HEK293 (cell line): ENCODE data around the gene HTN3.

Source experiments
- CTCF ChIA-PET: fragments of 350-600 bp; formaldehyde crosslinking; extraction: SDS; loops from one replicate; lab custom pipeline; 2021; ENCODE audit warnings: antibody characterized with exemption; lab: Yijun Ruan, JAX
- POLR2A ChIA-PET: fragments of 300-600 bp; formaldehyde crosslinking; extraction: SDS; loops from one replicate; lab custom pipeline; 2020; ENCODE audit warnings: antibody characterized with exemption, inconsistent platforms; lab: Yijun Ruan, JAX
- H3K27ac ChIP-seq: fragments of 200-500 bp; sonication (Bioruptor generic); 2 replicates; pipeline ENCODE4 v1.5.1; 2014; ENCODE audit warnings: low read depth, low read length, control low read depth, inconsistent platforms; ENCODE audit errors: extremely low read depth
- H3K36me3 ChIP-seq, 2 experiments: fragments of 200-500 bp in 1 of 2; sonication (Bioruptor generic) in 1 of 2; 1 replicate in 1 of 2; 2 replicates in 1 of 2; pipeline ENCODE4 v1.5.1; 2014 to 2017; ENCODE audit warnings: inconsistent platforms in 2 of 2, low read length in 2 of 2; ENCODE audit not compliant: control insufficient read depth in 2 of 2, insufficient read depth in 1 of 2
- H3K4me1 ChIP-seq: fragments of 200-500 bp; sonication (Bioruptor generic); 2 replicates; pipeline ENCODE4 v1.5.1; 2014; ENCODE audit warnings: mild to moderate bottlenecking, low read length, inconsistent platforms; ENCODE audit not compliant: control insufficient read depth, insufficient read depth
- H3K4me3 ChIP-seq: 2 replicates; pipeline ENCODE4 v1.5.1; 2011; ENCODE audit warnings: low read depth, mild to moderate bottlenecking, control low read depth, low read length, moderate library complexity
- H3K9me3 ChIP-seq: fragments of 200-500 bp; sonication (Bioruptor generic); 2 replicates; pipeline ENCODE4 v1.5.1; 2014; ENCODE audit warnings: low read depth, low read length, inconsistent platforms; ENCODE audit not compliant: control insufficient read depth, insufficient read depth
- BCL11B ChIP-seq: fragments of 450-650 bp; formaldehyde crosslinking; IDR thresholded peaks from 2 replicates; pipeline ENCODE4 v1.5.1; 2016; ENCODE audit warnings: low read depth, missing biosample characterization, missing genetic modification characterization
- FEZF1 ChIP-seq: fragments of 450-650 bp; formaldehyde crosslinking; IDR thresholded peaks from 2 replicates; pipeline ENCODE4 v1.5.1; 2016; ENCODE audit warnings: missing biosample characterization, missing genetic modification characterization
- GLI2 ChIP-seq: fragments of 450-650 bp; formaldehyde crosslinking; IDR thresholded peaks from 2 replicates; pipeline ENCODE4; 2017; ENCODE audit warnings: missing biosample characterization, missing genetic modification characterization, low read depth, borderline replicate concordance
- HIC1 ChIP-seq: fragments of 450-650 bp; formaldehyde crosslinking; IDR thresholded peaks from 2 replicates; pipeline ENCODE4 v1.5.1; 2016; ENCODE audit warnings: missing biosample characterization, missing genetic modification characterization
- KLF1 ChIP-seq: fragments of 450-650 bp; formaldehyde crosslinking; IDR thresholded peaks from 2 replicates; pipeline ENCODE4 v1.5.1; 2016; ENCODE audit warnings: missing biosample characterization, missing genetic modification characterization
- KLF10 ChIP-seq: fragments of 450-650 bp; IDR thresholded peaks from 2 replicates; pipeline ENCODE4 v1.5.1; 2018; ENCODE audit warnings: missing biosample characterization, mild to moderate bottlenecking, missing genetic modification characterization
- SCRT1 ChIP-seq: fragments of 450-650 bp; formaldehyde crosslinking; IDR thresholded peaks from 2 replicates; pipeline ENCODE4 v1.5.1; 2016; ENCODE audit warnings: missing biosample characterization, missing genetic modification characterization, borderline replicate concordance
- ZBTB44 ChIP-seq: fragments of 450-650 bp; IDR thresholded peaks from 2 replicates; pipeline ENCODE4 v1.5.1; 2018; ENCODE audit warnings: missing biosample characterization, mild to moderate bottlenecking, missing genetic modification characterization
- ZFP69B ChIP-seq: fragments of 450-650 bp; formaldehyde crosslinking; IDR thresholded peaks from 2 replicates; pipeline ENCODE4 v1.5.1; 2016; ENCODE audit warnings: missing biosample characterization, missing genetic modification characterization
- ZNF112 ChIP-seq: fragments of 450-650 bp; formaldehyde crosslinking; IDR thresholded peaks from 2 replicates; pipeline ENCODE4 v1.5.0; 2017; ENCODE audit warnings: missing biosample characterization, missing genetic modification characterization
- ZNF121 ChIP-seq: fragments of 450-650 bp; formaldehyde crosslinking; IDR thresholded peaks from 2 replicates; pipeline ENCODE4 v1.5.1; 2016; ENCODE audit warnings: missing biosample characterization, missing genetic modification characterization
- ZNF24 ChIP-seq: fragments of 450-650 bp; formaldehyde crosslinking; IDR thresholded peaks from 2 replicates; pipeline ENCODE4 v1.5.1; 2016; ENCODE audit warnings: missing biosample characterization, missing genetic modification characterization
- ZNF302 ChIP-seq: fragments of 450-650 bp; formaldehyde crosslinking; IDR thresholded peaks from 2 replicates; pipeline ENCODE4 v1.5.1; 2016; ENCODE audit warnings: missing biosample characterization, missing genetic modification characterization, low read depth
- ZNF335 ChIP-seq: fragments of 450-650 bp; formaldehyde crosslinking; conservative IDR thresholded peaks from 2 replicates; pipeline ENCODE4 v1.5.1; 2016; ENCODE audit warnings: missing biosample characterization, missing genetic modification characterization
- ZNF555 ChIP-seq: fragments of 450-650 bp; formaldehyde crosslinking; conservative IDR thresholded peaks from 2 replicates; pipeline ENCODE4 v1.5.1; 2017; ENCODE audit warnings: missing biosample characterization, mild to moderate bottlenecking, missing genetic modification characterization, inconsistent platforms
- ZNF561 ChIP-seq: fragments of 450-650 bp; IDR thresholded peaks from 2 replicates; pipeline ENCODE4 v1.5.1; 2018; ENCODE audit warnings: missing biosample characterization, missing genetic modification characterization, borderline replicate concordance
- ZNF791 ChIP-seq: fragments of 450-650 bp; formaldehyde crosslinking; IDR thresholded peaks from 2 replicates; pipeline ENCODE4 v1.5.1; 2016; ENCODE audit warnings: missing biosample characterization, missing genetic modification characterization
- ZSCAN23 ChIP-seq: fragments of 450-650 bp; formaldehyde crosslinking; IDR thresholded peaks from 2 replicates; pipeline ENCODE4 v1.5.1; 2016; ENCODE audit warnings: missing biosample characterization, missing genetic modification characterization
- ZSCAN30 ChIP-seq: fragments of 450-650 bp; IDR thresholded peaks from 2 replicates; pipeline ENCODE4 v1.5.1; 2018; ENCODE audit warnings: missing biosample characterization, mild to moderate bottlenecking, missing genetic modification characterization, moderate library complexity
- TF ChIP-seq, protein P1 (sequence below): fragments of 450-650 bp; IDR thresholded peaks from 2 replicates; pipeline ENCODE4 v1.5.1; 2018; ENCODE audit warnings: missing biosample characterization, missing genetic modification characterization
- TF ChIP-seq, protein P2 (sequence below): fragments of 450-650 bp; formaldehyde crosslinking; IDR thresholded peaks from 2 replicates; pipeline ENCODE4 v1.5.1; 2016; ENCODE audit warnings: missing biosample characterization, missing genetic modification characterization
- TF ChIP-seq, protein P3 (sequence below): fragments of 450-650 bp; formaldehyde crosslinking; IDR thresholded peaks from 2 replicates; pipeline ENCODE4 v1.5.1; 2017; ENCODE audit warnings: missing biosample characterization, missing genetic modification characterization

Gene HTN3

DNA sequence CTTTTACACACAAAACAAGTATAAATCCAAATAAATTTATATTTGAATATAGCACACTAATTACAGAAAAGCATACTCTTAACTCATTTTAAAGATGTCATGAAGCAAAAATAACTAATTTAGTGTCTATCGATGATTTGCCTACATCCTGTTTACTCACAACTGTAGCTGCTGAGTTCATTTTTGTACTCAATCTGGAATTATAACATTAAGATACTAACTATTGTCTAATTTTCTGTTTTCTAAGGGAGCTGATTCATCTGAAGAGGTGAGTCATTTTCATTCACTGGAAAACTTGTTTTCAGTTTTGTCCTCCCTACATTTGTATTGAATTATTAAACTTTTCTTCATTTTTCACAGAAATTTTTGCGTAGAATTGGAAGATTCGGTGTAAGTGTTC is 28.8 kb upstream of the HTN3 start:
- TF ChIP-seq, protein P1, sequence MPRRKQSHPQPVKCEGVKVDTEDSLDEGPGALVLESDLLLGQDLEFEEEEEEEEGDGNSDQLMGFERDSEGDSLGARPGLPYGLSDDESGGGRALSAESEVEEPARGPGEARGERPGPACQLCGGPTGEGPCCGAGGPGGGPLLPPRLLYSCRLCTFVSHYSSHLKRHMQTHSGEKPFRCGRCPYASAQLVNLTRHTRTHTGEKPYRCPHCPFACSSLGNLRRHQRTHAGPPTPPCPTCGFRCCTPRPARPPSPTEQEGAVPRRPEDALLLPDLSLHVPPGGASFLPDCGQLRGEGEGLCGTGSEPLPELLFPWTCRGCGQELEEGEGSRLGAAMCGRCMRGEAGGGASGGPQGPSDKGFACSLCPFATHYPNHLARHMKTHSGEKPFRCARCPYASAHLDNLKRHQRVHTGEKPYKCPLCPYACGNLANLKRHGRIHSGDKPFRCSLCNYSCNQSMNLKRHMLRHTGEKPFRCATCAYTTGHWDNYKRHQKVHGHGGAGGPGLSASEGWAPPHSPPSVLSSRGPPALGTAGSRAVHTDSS, result no peak
- no peak for TF ChIP-seq FEZF1 (tag by site-specific recombination)
- POLR2A ChIA-PET, result no interaction called here
- CTCF ChIA-PET, result no interaction called here

DNA sequence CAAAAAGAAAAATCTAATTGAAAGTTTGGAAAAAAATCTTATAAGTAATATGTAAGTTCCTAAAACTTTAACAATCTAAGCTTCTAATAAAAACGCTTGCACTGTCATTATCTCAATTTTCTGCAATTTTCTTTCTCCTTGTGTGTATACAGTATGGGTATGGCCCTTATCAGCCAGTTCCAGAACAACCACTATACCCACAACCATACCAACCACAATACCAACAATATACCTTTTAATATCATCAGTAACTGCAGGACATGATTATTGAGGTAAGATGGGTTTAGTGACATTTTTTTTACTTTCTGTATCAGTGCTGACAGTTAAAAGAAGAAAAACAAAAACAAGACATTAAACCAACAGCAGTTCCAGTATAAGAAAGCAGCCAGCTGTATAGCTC is 27.5 kb upstream of the HTN3 start:
- no peaks in the 10 kb centered on the region for H3K4me1 ChIP-seq
- POLR2A ChIA-PET, result no interaction called here
- TF ChIP-seq ZNF121 (tag by site-specific recombination) (no peak), ZBTB44 (tag by site-specific recombination) (no peak), ZNF302 (tag by site-specific recombination) (no peak), ZNF112 (no peak), ZNF791 (tag by site-specific recombination) (no peak), ZNF335 (tag by site-specific recombination) (no peak), ZNF555 (no peak), ZSCAN23 (tag by site-specific recombination) (no peak), GLI2 (tag by site-specific recombination) (no peak)
- TF ChIP-seq, all 188 proteins: peak for 0
- Histone ChIP-seq H3K36me3 (no peaks in the 10 kb centered on the region), H3K4me3 (no peak overlapping the region), H3K9me3 (no peaks in the 10 kb centered on the region), H3K27ac (no peak overlapping the region)
- CTCF ChIA-PET, result interaction anchor here (0.6 kb wide), 1 partner anchor 190 kb away, joined by 3 read pairs; no protein-coding TSS in a partner anchor

More for the DNA sequence above, 28.8 kb upstream of the HTN3 start:
- Histone ChIP-seq H3K36me3 (no peaks in the 10 kb centered on the region), H3K4me1 (no peaks in the 10 kb centered on the region), H3K9me3 (no peaks in the 10 kb centered on the region), H3K4me3 (no peak overlapping the region), H3K27ac (no peak overlapping the region)

DNA sequence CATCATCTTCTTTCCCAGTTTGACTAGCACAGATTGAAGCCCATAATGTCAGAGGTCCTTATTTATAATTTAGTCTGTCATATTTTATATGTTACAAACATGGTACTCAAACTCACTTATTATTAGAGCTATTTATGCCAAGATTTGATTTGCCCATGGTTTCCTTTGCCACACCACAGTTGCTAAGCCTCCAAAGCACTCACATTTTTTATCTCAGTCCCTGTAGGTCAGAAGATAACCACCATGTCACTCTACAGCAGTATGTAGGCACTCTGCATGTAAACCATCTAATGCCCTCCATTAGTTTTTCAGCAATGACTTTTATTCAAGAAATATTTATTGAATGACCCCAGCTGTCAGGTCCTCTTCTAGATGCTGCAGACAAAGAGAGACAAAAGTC is 25.8 kb upstream of the HTN3 start:
- Histone ChIP-seq H3K36me3 (no peaks in the 10 kb centered on the region), H3K4me1 (no peaks in the 10 kb centered on the region), H3K9me3 (no peaks in the 10 kb centered on the region), H3K4me3 (no peak overlapping the region), H3K27ac (no peak overlapping the region)
- ChIA-PET POLR2A (no interaction called here), CTCF (no interaction called here)
- TF ChIP-seq ZNF121 (tag by site-specific recombination), result no peak
- TF ChIP-seq ZFP69B (tag by site-specific recombination), result no peak
- TF ChIP-seq, protein P2, sequence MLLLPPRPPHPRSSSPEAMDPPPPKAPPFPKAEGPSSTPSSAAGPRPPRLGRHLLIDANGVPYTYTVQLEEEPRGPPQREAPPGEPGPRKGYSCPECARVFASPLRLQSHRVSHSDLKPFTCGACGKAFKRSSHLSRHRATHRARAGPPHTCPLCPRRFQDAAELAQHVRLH (tag by site-specific recombination), result no peak
- no peak for TF ChIP-seq BCL11B
- no peak for TF ChIP-seq ZNF24 (tag by site-specific recombination)
- TF ChIP-seq SCRT1, result no peak
- TF ChIP-seq KLF1 (tag by site-specific recombination), result no peak
- no peak for TF ChIP-seq ZNF561
- no peak for TF ChIP-seq KLF10
- TF ChIP-seq HIC1 (tag by site-specific recombination), result no peak
- TF ChIP-seq, protein P3, sequence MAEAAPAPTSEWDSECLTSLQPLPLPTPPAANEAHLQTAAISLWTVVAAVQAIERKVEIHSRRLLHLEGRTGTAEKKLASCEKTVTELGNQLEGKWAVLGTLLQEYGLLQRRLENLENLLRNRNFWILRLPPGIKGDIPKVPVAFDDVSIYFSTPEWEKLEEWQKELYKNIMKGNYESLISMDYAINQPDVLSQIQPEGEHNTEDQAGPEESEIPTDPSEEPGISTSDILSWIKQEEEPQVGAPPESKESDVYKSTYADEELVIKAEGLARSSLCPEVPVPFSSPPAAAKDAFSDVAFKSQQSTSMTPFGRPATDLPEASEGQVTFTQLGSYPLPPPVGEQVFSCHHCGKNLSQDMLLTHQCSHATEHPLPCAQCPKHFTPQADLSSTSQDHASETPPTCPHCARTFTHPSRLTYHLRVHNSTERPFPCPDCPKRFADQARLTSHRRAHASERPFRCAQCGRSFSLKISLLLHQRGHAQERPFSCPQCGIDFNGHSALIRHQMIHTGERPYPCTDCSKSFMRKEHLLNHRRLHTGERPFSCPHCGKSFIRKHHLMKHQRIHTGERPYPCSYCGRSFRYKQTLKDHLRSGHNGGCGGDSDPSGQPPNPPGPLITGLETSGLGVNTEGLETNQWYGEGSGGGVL (tag by site-specific recombination), result no peak
- TF ChIP-seq ZSCAN30, result no peak
